Spleen (tissue), 7 donors: Measurements from ENCODE around the gene ACSL1.

Experiments
- CTCF ChIP-seq, 11 experiments: fragments of 200-600 bp in 7 of 11; fragments of 450-650 bp in 4 of 11; sonication (generic) in 4 of 11; IDR thresholded peaks in 8 of 11; conservative IDR thresholded peaks in 3 of 11; 1 replicate in 7 of 11; 2 replicates in 4 of 11; pipeline versions ENCODE4 v1.4.0 to v1.8.0; 2016 to 2021; ENCODE audit warnings: antibody characterized with exemption in 11 of 11, inconsistent platforms in 4 of 11, mild to moderate bottlenecking in 1 of 11
- POLR2A ChIP-seq, 3 donors: fragments of 450-650 bp; IDR thresholded peaks; one replicate each; pipeline ENCODE4 v1.5.1; 2017; ENCODE audit warnings: antibody characterized with exemption in 3 of 3, mild to moderate bottlenecking in 1 of 3
- POLR2AphosphoS5 ChIP-seq, 3 donors: sonication (generic); formaldehyde crosslinking; IDR thresholded peaks; one replicate each; pipeline ENCODE4 v1.5.1; 2017; ENCODE audit warnings: antibody characterized with exemption in 3 of 3
- donor health status: DM: no; HTN: no; CAD: no; lungs with moderate emphysema.
- donor health status: DM: no; HTN: no; CAD: no.
- donor health status: DM: no; HTN: no; CAD: no.

GRCh38 chr4:184854673-184855072 lies 28.9 kb upstream of the ACSL1 start:
- TF ChIP-seq POLR2A (IDR thresholded peaks at IDR 0.05), result no peak
- no peak for TF ChIP-seq CTCF (IDR thresholded peaks at IDR 0.05 in 8 of 11, conservative IDR thresholded peaks at IDR 0.05 in 3 of 11)
- peak in 1 of 3 donors; percentile 70 for TF ChIP-seq POLR2AphosphoS5 (IDR thresholded peaks at IDR 0.05)
